Measurements from ENCODE around the gene GTPBP6. TPM values are rescaled to one million over a fixed set of nuclear protein-coding genes. Genes with fewer than 3 reads are reported as not detected.
"Not testable (repeated sequence)": the region's sequence is repeated elsewhere in the genome, so short reads cannot be mapped to it uniquely, and the experiment has no call there.

Gene GTPBP6
- total RNA-seq, 1 experiment from 2014 or later = 41.6 TPM

DNA sequence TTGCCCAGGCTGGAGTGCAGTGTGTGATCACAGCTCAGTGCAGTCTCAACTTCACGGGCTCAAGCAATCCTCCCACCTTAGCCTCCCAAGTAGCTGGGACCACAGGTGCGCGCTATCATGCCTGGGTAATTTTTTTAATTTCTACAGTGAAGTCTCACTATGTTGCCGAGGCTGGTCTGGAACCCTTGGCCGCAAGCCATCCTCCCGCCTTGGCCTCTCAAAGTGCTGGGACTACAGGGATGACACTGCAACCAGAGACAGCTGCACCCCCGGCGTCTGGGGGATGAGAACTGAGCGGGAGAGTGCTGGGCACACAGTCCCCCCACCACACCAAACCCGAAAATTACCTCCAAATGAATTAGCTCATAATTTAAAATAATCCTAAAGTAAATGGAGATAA, 33.1 kb upstream of the GTPBP6 start:
- H3K9me3 ChIP-seq (ENCODE audit: control insufficient read depth in 1 of 2, insufficient read depth in 1 of 2, low read depth in 1 of 2, low read length in 2 of 2) = no peaks in the 10 kb centered on the region
- H3K79me2 ChIP-seq (ENCODE audit: insufficient read depth, low read length) = no peaks in the 10 kb centered on the region
- no peak overlapping the region for H3K9ac ChIP-seq (ENCODE audit: low read length)
- H3K27ac ChIP-seq (ENCODE audit: low read depth, low read length) = no peak overlapping the region
- RAD21 ChIA-PET (ENCODE audit: low non-redundant PET in 1 of 2, low total read pairs in 2 of 2, uncharacterized antibody in 2 of 2, unreplicated experiment in 2 of 2) = no interaction called here
- H3K36me3 ChIP-seq (ENCODE audit: control insufficient read depth in 1 of 2, insufficient read depth in 2 of 2, low read length in 2 of 2) = no peaks in the 10 kb centered on the region
- no peaks in the 10 kb centered on the region for H3K9me2 ChIP-seq (ENCODE audit: insufficient read depth)
- POLR2A ChIA-PET = no interaction called here
- no peak overlapping the region for H2AFZ ChIP-seq (ENCODE audit: low read depth, low read length, poor library complexity, severe bottlenecking)
- ATAC-seq (no peak), DNase-seq (ENCODE audit: low read depth, low spot score) (no peak)
- no peaks in the 10 kb centered on the region for H4K20me1 ChIP-seq (ENCODE audit: insufficient read depth)
- CTCF ChIA-PET = no interaction called here
- TF ChIP-seq SIN3A (IDR thresholded peaks at IDR 0.05; ENCODE audit: low read depth) (no peak), FOSL1 (IDR thresholded peaks at IDR 0.05; ENCODE audit: low read depth) (no peak), TCF7L2 (IDR thresholded peaks at IDR 0.05; ENCODE audit: borderline replicate concordance, extremely low read depth, insufficient read depth, insufficient read length) (no peak), MAX (IDR thresholded peaks at IDR 0.05) (no peak), YY1 (IDR thresholded peaks at IDR 0.05; ENCODE audit: extremely low read depth, insufficient replicate concordance, low read depth, low read length) (no peak), ZBTB33 (IDR thresholded peaks at IDR 0.05; ENCODE audit: extremely low read depth, insufficient replicate concordance, low read length) (no peak), ELF1 (IDR thresholded peaks at IDR 0.05; ENCODE audit: borderline replicate concordance, low read depth) (no peak), CTCF (IDR thresholded peaks at IDR 0.05 in 2 of 3, conservative IDR thresholded peaks at IDR 0.05 in 1 of 3; ENCODE audit: borderline replicate concordance in 1 of 3, insufficient read depth in 1 of 3, low read depth in 2 of 3, low read length in 2 of 3) (no peak), EZH2 (IDR thresholded peaks at IDR 0.05) (no peak), SRF (IDR thresholded peaks at IDR 0.05; ENCODE audit: low read depth) (no peak), EGR1 (IDR thresholded peaks at IDR 0.05; ENCODE audit: low read depth) (no peak)
- TF ChIP-seq, protein P1, sequence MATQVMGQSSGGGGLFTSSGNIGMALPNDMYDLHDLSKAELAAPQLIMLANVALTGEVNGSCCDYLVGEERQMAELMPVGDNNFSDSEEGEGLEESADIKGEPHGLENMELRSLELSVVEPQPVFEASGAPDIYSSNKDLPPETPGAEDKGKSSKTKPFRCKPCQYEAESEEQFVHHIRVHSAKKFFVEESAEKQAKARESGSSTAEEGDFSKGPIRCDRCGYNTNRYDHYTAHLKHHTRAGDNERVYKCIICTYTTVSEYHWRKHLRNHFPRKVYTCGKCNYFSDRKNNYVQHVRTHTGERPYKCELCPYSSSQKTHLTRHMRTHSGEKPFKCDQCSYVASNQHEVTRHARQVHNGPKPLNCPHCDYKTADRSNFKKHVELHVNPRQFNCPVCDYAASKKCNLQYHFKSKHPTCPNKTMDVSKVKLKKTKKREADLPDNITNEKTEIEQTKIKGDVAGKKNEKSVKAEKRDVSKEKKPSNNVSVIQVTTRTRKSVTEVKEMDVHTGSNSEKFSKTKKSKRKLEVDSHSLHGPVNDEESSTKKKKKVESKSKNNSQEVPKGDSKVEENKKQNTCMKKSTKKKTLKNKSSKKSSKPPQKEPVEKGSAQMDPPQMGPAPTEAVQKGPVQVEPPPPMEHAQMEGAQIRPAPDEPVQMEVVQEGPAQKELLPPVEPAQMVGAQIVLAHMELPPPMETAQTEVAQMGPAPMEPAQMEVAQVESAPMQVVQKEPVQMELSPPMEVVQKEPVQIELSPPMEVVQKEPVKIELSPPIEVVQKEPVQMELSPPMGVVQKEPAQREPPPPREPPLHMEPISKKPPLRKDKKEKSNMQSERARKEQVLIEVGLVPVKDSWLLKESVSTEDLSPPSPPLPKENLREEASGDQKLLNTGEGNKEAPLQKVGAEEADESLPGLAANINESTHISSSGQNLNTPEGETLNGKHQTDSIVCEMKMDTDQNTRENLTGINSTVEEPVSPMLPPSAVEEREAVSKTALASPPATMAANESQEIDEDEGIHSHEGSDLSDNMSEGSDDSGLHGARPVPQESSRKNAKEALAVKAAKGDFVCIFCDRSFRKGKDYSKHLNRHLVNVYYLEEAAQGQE (IDR thresholded peaks at IDR 0.05; ENCODE audit: low read depth) = no peak
- TF ChIP-seq, protein P2, sequence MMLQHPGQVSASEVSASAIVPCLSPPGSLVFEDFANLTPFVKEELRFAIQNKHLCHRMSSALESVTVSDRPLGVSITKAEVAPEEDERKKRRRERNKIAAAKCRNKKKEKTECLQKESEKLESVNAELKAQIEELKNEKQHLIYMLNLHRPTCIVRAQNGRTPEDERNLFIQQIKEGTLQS (IDR thresholded peaks at IDR 0.05) = no peak
- no peaks in the 10 kb centered on the region for H3K4me1 ChIP-seq (ENCODE audit: control insufficient read depth in 1 of 2, insufficient read depth in 2 of 2, low read length in 2 of 2)
- no peak overlapping the region for H3K4me3 ChIP-seq (replicated peaks in 1 of 2; ENCODE audit: low read depth in 1 of 2, low read length in 2 of 2)
- intact Hi-C loops (cut with micrococcal nuclease) = no loop called here
- no TSS peak for BruUV-seq (replicated peaks)
- no peak overlapping the region for H3K4me2 ChIP-seq (ENCODE audit: low read length)
- H3K27me3 ChIP-seq (ENCODE audit: insufficient read depth, low read length) = no peaks in the 10 kb centered on the region

DNA sequence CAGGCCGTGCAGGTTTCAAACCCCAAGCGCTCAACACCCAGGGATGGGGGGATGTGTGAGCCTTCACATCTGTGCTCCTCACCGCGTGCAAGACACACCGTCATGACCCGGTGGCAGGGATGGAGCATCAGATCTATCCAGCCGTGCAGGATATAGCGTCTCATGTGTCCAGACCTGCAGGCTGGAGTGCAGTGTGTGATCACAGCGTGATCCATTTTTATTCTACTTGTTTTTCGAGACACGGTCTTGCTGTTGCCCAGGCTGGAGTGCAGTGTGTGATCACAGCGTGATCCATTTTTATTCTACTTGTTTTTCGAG, 32.7 kb upstream of the GTPBP6 start:
- CTCF ChIA-PET; H3K9me3 ChIP-seq (ENCODE audit: control insufficient read depth in 1 of 2, insufficient read depth in 1 of 2, low read depth in 1 of 2, low read length in 2 of 2); H4K20me1 ChIP-seq (ENCODE audit: insufficient read depth); H3K9me2 ChIP-seq (ENCODE audit: insufficient read depth); ATAC-seq; H3K27me3 ChIP-seq (ENCODE audit: insufficient read depth, low read length); H2AFZ ChIP-seq (ENCODE audit: low read depth, low read length, poor library complexity, severe bottlenecking); RAD21 ChIA-PET (ENCODE audit: low non-redundant PET in 1 of 2, low total read pairs in 2 of 2, uncharacterized antibody in 2 of 2, unreplicated experiment in 2 of 2); POLR2A ChIA-PET; H3K4me1 ChIP-seq (ENCODE audit: control insufficient read depth in 1 of 2, insufficient read depth in 2 of 2, low read length in 2 of 2); BruUV-seq (replicated peaks); DNase-seq (ENCODE audit: low read depth, low spot score); H3K27ac ChIP-seq (ENCODE audit: low read depth, low read length); H3K36me3 ChIP-seq (ENCODE audit: control insufficient read depth in 1 of 2, insufficient read depth in 2 of 2, low read length in 2 of 2); intact Hi-C loops (cut with micrococcal nuclease); H3K79me2 ChIP-seq (ENCODE audit: insufficient read depth, low read length); H3K4me2 ChIP-seq (ENCODE audit: low read length); H3K4me3 ChIP-seq (replicated peaks in 1 of 2; ENCODE audit: low read depth in 1 of 2, low read length in 2 of 2); H3K9ac ChIP-seq (ENCODE audit: low read length): not testable (repeated sequence)

Measured in HCT116 (cell line).